Stimulated activated CD4-positive, alpha-beta T cell treated with anti-CD3 and anti-CD28 coated beads, Interleukin-1b, Interleukin-23, amount 100 ng/mL, for 24 hours (primary cell): Measurements from ENCODE around the gene TOM1L2.
"Not testable (repeated sequence)": the region's sequence is repeated elsewhere in the genome, so short reads cannot be mapped to it uniquely, and the experiment has no call there.

Source experiments
- DNase-seq, 4 experiments: peaks; one replicate each; pipeline ENCODE4 v3.0.0-alpha.2; 2020; ENCODE audit warnings: low read depth in 4 of 4, low spot score in 1 of 4

TOM1L2 gene

GRCh38 chr17:17971431-17972125 is 622 bp downstream of the TOM1L2 start:
- DNase-seq = no peak

GRCh38 chr17:17970699-17971430 is 1.3 kb downstream of the TOM1L2 start:
- DNase-seq = no peak

- DNase-seq = no peak
Observed at GRCh38 chr17:17966399-17966798, 5.8 kb downstream of the TOM1L2 start.

GRCh38 chr17:17965152-17965721 is 7.0 kb downstream of the TOM1L2 start:
- DNase-seq = no peak

- no peak for DNase-seq
Observed at GRCh38 chr17:17964710-17965109, 7.5 kb downstream of the TOM1L2 start.

- DNase-seq = no peak
Observed at GRCh38 chr17:17963694-17964436, 8.3 kb downstream of the TOM1L2 start.

GRCh38 chr17:17963066-17963465 is 9.1 kb downstream of the TOM1L2 start:
- no peak for DNase-seq

- DNase-seq = no peak
Observed at GRCh38 chr17:17960500-17961030, 11.6 kb downstream of the TOM1L2 start.

- peak in 1 of 4 experiments; percentile 29 for DNase-seq
Observed at GRCh38 chr17:17959520-17960361, 12.5 kb downstream of the TOM1L2 start.

- DNase-seq = no peak
Observed at GRCh38 chr17:17958982-17959381, 13.2 kb downstream of the TOM1L2 start.

GRCh38 chr17:17957584-17957916 is 14.7 kb downstream of the TOM1L2 start:
- DNase-seq = no peak

- DNase-seq = not testable (repeated sequence)
Observed at GRCh38 chr17:17955790-17956341, 16.3 kb downstream of the TOM1L2 start.

- DNase-seq = no peak
Observed at GRCh38 chr17:17954079-17954478, 18.1 kb downstream of the TOM1L2 start.

- DNase-seq = no peak
Observed at GRCh38 chr17:17952691-17953090, 19.5 kb downstream of the TOM1L2 start.

GRCh38 chr17:17951524-17951923 is 20.7 kb downstream of the TOM1L2 start:
- no peak for DNase-seq

- no peak for DNase-seq
Observed at GRCh38 chr17:17950806-17951205, 21.4 kb downstream of the TOM1L2 start.

GRCh38 chr17:17950347-17950746 is 21.9 kb downstream of the TOM1L2 start:
- no peak for DNase-seq

- DNase-seq = no peak
Observed at GRCh38 chr17:17947966-17948365, 24.2 kb downstream of the TOM1L2 start.

- DNase-seq = no peak
Observed at GRCh38 chr17:17947309-17947708, 24.9 kb downstream of the TOM1L2 start.

GRCh38 chr17:17946093-17946492 is 26.1 kb downstream of the TOM1L2 start:
- DNase-seq = no peak
